ENCODE data around the gene NT5DC4. TPM values are rescaled to one million over a fixed set of nuclear protein-coding genes. Genes with fewer than 3 reads are reported as not detected.

The NT5DC4 gene
- total RNA-seq, 1 experiment from 2014 or later = 0.22 TPM

DNA sequence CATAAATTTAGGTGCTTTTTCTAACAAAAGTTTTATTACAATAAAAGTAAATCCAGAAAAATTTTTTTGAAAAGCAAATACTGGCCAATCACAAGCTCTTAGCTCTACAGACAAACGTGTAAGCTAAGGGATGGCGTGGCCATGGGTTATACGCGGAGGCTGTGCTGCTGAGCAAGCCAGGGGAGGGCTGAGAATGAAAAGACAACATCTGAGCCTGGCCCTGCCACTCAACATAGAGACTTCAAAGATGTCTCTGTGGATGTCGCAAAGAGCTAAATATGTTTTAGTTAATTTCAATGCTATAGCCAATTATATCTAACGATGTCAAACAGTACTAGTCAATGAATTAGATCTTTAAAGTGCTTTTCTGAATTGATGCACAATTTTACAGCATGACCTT lies 33.3 kb upstream of the NT5DC4 start:
- intact Hi-C loops (cut with micrococcal nuclease) = no loop called here
- Histone ChIP-seq H3K9ac (ENCODE audit: low read length) (no peak overlapping the region), H3K27me3 (ENCODE audit: insufficient read depth, low read length) (no peaks in the 10 kb centered on the region), H3K9me3 (ENCODE audit: control insufficient read depth in 1 of 2, insufficient read depth in 1 of 2, low read depth in 1 of 2, low read length in 2 of 2) (no peaks in the 10 kb centered on the region), H3K9me2 (ENCODE audit: insufficient read depth) (no peaks in the 10 kb centered on the region), H3K4me1 (ENCODE audit: control insufficient read depth in 1 of 2, insufficient read depth in 2 of 2, low read length in 2 of 2) (peaks cover 28 to 41% of the 10 kb centered on the region in 2 experiments), H3K27ac (ENCODE audit: low read depth, low read length) (no peak overlapping the region), H3K36me3 (ENCODE audit: control insufficient read depth in 1 of 2, insufficient read depth in 2 of 2, low read length in 2 of 2) (no peaks in the 10 kb centered on the region), H3K4me2 (ENCODE audit: low read length) (no peak overlapping the region), H3K4me3 (replicated peaks in 1 of 2; ENCODE audit: low read depth in 1 of 2, low read length in 2 of 2) (no peak overlapping the region), H4K20me1 (ENCODE audit: insufficient read depth) (no peaks in the 10 kb centered on the region), H2AFZ (ENCODE audit: low read depth, low read length, poor library complexity, severe bottlenecking) (no peak overlapping the region), H3K79me2 (ENCODE audit: insufficient read depth, low read length) (no peaks in the 10 kb centered on the region)
- RAD21 ChIA-PET (ENCODE audit: low non-redundant PET in 1 of 2, low total read pairs in 2 of 2, uncharacterized antibody in 2 of 2, unreplicated experiment in 2 of 2) = no interaction called here
- no TSS peak for BruUV-seq (replicated peaks)
- POLR2A ChIA-PET = no interaction called here
- CTCF ChIA-PET = interaction anchor here (1.3 kb wide), 1 partner anchor 61 kb away, joined by 3 read pairs; no protein-coding TSS in a partner anchor
- ATAC-seq (no peak), DNase-seq (ENCODE audit: low read depth, low spot score) (no peak)
- TF ChIP-seq, protein P1, sequence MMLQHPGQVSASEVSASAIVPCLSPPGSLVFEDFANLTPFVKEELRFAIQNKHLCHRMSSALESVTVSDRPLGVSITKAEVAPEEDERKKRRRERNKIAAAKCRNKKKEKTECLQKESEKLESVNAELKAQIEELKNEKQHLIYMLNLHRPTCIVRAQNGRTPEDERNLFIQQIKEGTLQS (IDR thresholded peaks at IDR 0.05) = no peak
- TF ChIP-seq FOSL1 (IDR thresholded peaks at IDR 0.05; ENCODE audit: low read depth) (no peak), CEBPB (IDR thresholded peaks at IDR 0.05; ENCODE audit: low read depth) (no peak), SRF (IDR thresholded peaks at IDR 0.05; ENCODE audit: low read depth) (no peak), CBX3 (IDR thresholded peaks at IDR 0.05; ENCODE audit: low read depth) (no peak), JUND (IDR thresholded peaks at IDR 0.05) (no peak)

GRCh38 chr2:112688086-112688880 lies 32.5 kb upstream of the NT5DC4 start:
- POLR2A ChIA-PET = no interaction called here
- BruUV-seq (replicated peaks) = no TSS peak
- peak overlapping the region; percentile 24 for H2AFZ ChIP-seq (ENCODE audit: low read depth, low read length, poor library complexity, severe bottlenecking)
- no peak overlapping the region; a peak in 1 of 4 replicates for H3K4me3 ChIP-seq (replicated peaks in 1 of 2; ENCODE audit: low read depth in 1 of 2, low read length in 2 of 2)
- H3K36me3 ChIP-seq (ENCODE audit: control insufficient read depth in 1 of 2, insufficient read depth in 2 of 2, low read length in 2 of 2) = no peaks in the 10 kb centered on the region
- no peaks in the 10 kb centered on the region for H4K20me1 ChIP-seq (ENCODE audit: insufficient read depth)
- 0 out of 2 replicates have a peak, but pooled peaks have one; percentile 3 for TF ChIP-seq FOSL1 (IDR thresholded peaks at IDR 0.05; ENCODE audit: low read depth)
- TF ChIP-seq, protein P2, sequence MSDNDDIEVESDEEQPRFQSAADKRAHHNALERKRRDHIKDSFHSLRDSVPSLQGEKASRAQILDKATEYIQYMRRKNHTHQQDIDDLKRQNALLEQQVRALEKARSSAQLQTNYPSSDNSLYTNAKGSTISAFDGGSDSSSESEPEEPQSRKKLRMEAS (IDR thresholded peaks at IDR 0.05) = no peak
- 0 out of 2 replicates have a peak, but pooled peaks have one; percentile 14 for TF ChIP-seq JUND (IDR thresholded peaks at IDR 0.05)
- TF ChIP-seq TCF7L2 (IDR thresholded peaks at IDR 0.05; ENCODE audit: borderline replicate concordance, extremely low read depth, insufficient read depth, insufficient read length) = no peak
- 0 out of 2 replicates have a peak, but pooled peaks have one; percentile 35 for TF ChIP-seq SP1 (IDR thresholded peaks at IDR 0.05; ENCODE audit: low read depth)
- DNase-seq (ENCODE audit: low read depth, low spot score) (no peak), ATAC-seq (no peak)
- intact Hi-C loops (cut with micrococcal nuclease) = no loop called here
- peaks cover 35 to 48% of the 10 kb centered on the region in 2 experiments for H3K4me1 ChIP-seq (ENCODE audit: control insufficient read depth in 1 of 2, insufficient read depth in 2 of 2, low read length in 2 of 2)
- H3K27me3 ChIP-seq (ENCODE audit: insufficient read depth, low read length) = no peaks in the 10 kb centered on the region
- H3K4me2 ChIP-seq (ENCODE audit: low read length) = peak overlapping the region; percentile 58
- CTCF ChIA-PET = interaction anchor here (1.3 kb wide), 1 partner anchor 62 kb away, joined by 3 read pairs; no protein-coding TSS in a partner anchor
- no peaks in the 10 kb centered on the region for H3K79me2 ChIP-seq (ENCODE audit: insufficient read depth, low read length)
- H3K9ac ChIP-seq (ENCODE audit: low read length) = peak overlapping the region; percentile 21; the same call in 1 of the 2 replicates
- H3K9me2 ChIP-seq (ENCODE audit: insufficient read depth) = no peaks in the 10 kb centered on the region
- H3K9me3 ChIP-seq (ENCODE audit: control insufficient read depth in 1 of 2, insufficient read depth in 1 of 2, low read depth in 1 of 2, low read length in 2 of 2) = no peaks in the 10 kb centered on the region
- H3K27ac ChIP-seq (ENCODE audit: low read depth, low read length) = no peak overlapping the region
- RAD21 ChIA-PET (ENCODE audit: low non-redundant PET in 1 of 2, low total read pairs in 2 of 2, uncharacterized antibody in 2 of 2, unreplicated experiment in 2 of 2) = no interaction called here
